ENCODE data around the gene THRA. TPM values are rescaled to one million over a fixed set of nuclear protein-coding genes. Genes with fewer than 3 reads are reported as not detected.
A peak's percentile ranks its signal among the peaks of the same experiment; 100 is the strongest.

Gene THRA
- total RNA-seq, 1 experiment from 2014 or later, result 14.5 TPM

DNA sequence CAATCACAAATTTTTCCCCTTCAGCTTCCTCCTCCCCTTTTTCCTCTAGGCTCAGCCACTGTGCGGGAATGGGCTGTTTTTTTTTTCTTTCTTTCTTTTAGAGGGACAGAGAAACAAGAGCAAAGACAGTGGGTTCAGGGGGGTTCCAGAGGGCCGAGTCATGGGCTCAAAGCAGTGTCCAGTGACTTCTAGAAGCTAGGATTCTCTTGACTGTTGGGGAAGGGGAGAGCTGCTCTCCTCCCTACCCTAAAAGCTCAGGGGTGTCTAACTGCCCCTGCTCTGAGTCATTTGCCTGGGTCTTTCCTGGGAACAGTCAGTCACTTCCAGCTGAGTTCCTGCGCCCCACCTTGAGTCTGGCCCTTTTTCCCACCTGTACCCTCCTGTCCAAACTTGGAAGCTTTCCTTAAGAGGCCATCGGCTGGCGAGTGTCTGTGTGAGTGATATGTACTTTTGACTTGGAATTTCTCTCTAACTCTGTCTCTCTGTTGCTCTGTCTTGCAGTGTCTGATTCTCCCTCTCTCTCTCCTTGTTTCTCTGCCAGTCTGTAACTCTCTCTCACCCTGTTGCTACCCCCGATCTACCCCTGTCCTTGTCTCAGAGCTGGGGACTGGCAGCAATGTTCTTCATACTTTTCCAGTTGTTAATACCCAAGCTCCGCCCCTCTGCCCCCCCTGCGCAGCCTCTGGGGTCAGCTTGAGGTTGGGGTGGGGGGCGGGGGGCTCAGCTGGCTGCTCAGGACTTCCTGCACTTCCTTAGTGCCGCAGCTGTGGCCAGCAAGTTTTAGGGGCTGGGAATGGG, 2.4 kb downstream of the THRA start:
- DNase-seq (ENCODE audit: low spot score), result peak; percentile 41

DNA sequence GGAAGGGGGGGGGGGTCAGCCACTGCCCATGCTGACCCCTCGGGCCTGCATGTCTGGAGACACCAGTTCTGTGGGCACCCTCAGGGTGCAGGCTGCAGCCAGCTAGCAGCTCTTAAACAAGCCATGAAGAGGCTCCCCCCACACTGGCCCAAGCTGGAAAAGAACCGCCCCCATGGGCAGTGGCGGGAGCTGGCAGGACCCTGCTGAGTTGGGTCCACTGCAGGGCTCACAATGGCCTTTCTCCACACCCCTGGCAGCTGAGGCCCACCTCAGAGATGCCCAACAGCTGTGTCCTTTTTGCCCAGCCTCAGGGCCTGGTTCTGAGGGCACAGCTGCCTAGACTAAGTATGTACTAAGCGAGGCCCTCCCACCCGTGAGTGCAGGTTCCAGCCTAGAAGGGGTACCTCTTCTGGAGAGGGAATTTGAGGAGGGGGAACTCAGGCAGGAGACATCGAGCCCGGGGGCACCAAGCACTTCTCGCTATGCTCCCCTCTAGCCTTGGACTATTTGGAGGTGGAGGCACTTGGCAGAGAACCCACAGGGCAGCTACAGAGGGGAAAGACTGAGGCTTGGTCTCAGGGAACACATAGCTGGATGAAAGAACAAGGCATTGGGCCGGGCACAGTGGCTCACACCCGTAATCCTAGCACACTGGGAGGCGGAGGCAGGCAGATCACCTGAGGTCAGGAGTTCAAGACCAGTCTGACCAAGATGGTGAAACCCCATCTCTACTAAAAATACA, 3.2 kb downstream of the THRA start:
- no peak for DNase-seq (ENCODE audit: low spot score)

DNA sequence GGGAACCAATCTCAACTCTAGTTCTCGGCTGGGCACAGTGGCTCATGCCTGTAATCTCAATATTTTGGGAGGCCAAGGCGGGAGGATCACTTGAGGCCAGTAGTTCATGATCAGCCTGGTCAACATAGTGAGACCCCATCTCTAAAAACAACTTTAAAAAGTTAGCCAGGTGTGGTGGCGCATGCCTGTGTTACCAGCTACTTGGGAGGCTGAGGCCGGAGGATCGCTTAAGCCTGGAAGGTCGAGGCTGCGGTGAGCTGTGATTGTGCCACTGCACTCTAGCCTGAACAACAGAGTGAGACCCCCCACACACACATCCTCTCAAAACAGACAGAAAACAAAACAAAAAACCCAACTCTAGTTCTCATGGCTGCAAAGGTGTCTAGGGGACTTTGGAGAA, 4.9 kb downstream of the THRA start:
- no peak for DNase-seq (ENCODE audit: low spot score)

DNA sequence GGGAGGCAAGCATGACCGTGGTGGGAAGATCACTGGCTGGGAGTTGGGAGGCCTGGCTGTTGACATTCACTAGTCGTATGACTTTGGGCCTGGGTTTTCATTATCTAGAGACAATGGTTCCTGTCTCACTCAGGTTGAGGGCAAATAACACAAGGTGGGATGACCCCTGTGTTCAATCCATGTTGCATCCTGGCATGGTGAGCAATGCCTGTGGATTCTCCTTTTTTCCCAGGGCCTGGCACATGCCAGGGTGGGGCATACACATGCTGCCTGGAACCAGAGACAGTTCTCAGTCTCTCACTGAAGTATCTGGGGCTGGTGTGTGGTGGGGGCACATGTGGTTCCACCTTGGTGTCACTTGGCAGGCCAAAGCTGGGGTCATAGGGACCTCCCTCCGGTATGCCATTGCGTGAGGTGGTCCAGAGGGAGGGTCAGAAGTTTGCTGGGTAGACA, 5.4 kb downstream of the THRA start:
- no peak for DNase-seq (ENCODE audit: low spot score)

DNA sequence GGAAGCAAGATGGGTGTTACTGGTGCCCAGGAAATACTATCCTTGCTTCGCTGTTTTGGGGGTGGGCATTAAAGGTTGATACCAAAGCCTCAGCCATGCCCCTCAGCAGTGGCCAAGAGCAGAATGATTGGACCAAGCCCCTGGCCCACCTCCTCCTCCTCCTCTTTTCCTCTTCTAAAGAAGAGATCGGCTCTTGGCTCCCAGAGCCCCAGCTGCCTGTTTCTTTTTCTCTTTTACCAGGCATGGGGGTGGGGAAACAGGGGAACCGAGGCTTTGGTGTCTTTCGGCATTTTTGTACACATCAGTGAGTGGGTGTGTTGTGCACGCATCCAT, 5.8 kb downstream of the THRA start:
- DNase-seq (ENCODE audit: low spot score), result no peak

DNA sequence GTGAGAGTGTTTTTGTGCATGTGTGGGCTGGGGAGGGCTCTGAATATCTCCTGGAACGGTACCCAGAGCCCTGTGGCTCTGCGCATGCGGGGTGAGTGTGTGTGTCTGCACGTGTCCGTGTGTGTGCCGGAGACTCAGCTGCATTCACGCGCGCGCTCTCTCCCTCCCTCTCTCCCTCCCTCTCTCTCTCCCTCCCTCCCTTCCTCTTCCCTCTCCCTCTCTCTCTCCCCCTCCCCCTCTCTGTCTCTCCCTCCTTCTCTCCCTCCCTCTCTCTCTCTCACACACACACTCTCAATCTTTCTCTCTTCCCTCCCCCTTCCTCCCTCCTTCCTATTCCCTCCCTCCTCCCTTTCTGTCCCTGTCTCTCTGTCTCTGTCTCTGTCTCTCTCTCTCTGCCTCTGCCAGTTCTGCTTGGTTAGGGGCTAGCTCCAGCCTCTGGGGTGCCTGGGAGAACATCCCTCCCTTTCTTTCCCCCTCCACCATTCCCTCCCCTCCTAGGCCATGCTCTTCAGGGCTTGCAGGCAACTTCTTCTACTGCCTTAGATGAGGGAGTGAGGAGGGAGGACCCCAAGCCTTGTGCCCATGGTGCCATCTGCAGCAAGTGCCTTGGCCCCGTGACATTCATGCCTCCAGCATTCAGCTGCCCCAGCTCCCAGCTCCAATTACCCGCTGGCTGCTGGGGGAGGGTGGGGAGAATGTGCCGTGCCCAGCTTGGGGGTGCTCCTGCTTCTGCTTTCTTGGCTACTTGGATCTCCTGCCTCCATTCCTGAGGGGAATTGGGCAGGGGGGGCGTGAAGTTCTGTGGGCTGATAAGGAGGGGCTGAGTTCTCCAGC, 6.4 kb downstream of the THRA start:
- DNase-seq (ENCODE audit: low spot score), result peak; percentile 81

DNA sequence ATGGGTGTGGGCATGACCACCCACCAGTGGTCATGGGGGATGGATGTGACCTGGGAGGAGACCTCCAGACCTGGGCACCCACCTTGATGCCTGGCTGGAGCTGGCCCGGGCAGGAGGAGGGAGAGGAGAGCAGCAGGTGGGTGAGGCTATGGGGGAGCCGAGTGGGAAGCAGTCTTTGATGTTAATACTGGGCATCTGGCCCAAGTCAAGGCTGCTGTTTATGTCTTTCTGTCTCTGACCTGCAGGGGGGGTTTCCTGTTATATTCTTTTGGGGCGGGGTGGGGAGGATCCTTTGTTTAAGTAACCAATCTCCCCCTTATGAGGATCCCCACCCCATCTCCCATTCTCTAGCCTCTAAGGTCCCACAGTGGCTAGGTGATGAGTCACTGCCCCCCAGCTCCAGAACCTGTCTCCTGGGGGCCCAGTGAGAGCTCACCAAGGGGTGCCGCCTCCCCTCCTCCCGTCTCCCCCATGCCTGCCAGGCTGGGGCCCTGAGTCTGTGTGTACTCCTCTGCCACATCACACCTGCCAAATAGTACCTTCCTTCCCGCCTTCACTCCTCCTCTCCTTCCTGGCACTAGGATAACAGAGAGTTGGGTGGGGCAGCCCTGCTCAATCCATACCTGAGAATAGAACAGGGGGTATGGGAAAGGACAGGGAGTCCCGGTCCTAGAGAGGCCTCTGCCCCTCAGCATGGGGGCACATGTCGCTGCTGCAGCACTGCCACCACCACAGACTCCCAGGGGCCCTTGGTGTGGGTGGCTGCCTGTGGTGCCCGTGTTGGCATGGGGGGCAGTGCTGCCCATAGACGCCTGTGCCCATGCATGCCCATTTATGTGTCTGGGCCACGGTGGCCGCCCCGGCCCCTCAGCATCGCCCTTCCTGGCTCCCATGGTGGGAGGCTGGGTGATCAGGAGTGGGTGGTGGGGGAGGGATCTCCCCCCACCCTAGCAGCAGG, 7.3 kb downstream of the THRA start:
- DNase-seq (ENCODE audit: low spot score), result peak; percentile 78

DNA sequence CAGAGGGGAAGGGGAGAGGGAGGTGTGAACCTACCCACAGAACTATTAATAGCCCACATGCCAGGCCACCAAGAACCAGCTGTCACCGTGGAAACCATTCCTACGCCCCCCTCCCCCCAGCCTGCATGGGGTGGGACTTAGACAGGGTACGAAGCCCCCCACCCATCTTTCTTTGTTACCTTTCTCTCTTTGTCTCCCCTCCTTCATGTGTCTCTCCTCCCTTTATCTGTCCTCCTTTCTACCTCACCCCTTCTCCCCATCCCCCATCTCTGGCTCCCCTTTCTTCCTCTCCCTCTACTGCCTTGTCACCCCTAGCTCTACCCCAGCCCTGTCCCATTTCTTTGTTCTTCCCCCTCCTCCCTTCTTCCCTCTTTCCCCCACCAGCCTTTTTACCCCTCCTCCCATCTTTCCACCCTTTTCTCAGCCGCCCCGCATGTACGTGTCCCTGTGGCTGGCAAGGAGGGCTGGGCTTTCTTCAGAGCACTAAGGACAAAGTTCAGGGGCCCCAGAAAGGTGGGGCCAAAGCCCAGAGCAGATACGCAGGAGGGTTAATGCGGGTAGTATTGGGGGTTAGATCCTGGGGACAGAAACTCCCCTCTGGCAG, 8.0 kb downstream of the THRA start:
- no peak for DNase-seq (ENCODE audit: low spot score)

DNA sequence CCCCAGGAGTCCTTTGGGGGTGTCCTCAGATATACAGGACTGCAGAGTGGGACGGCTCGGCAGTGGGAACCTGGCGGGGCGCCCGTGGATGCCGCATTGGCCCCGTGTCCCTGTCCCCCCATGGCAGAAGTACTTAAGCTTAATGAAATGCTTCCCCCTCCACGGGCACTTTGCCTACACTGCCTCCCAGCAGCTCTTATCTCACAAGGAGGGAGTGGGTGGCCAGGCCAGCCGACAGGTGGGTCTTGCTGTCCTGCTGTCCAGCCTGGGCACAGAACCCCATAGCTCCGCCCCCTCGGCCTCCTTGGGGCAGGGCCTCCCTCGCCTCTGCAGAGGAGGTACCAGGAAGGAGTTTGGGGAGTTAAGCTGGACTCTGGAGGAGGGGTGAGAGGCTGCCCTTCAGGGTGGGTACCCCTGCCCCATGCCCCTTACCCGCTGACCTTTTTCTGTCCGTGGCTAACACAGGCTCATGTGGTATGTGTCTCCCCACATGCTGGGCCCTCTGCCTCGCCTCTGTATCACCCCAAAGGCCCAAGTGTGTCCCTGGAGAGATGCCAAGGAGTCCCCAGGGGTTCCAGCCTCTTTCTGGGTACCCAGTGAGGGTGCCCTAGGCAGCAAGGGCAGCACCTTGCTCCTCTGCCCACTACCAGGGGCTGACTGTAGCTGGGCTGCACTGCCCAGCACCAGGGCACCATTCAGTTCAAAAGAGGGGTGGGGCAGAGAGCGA, 8.7 kb downstream of the THRA start:
- DNase-seq (ENCODE audit: low spot score), result no peak

DNA sequence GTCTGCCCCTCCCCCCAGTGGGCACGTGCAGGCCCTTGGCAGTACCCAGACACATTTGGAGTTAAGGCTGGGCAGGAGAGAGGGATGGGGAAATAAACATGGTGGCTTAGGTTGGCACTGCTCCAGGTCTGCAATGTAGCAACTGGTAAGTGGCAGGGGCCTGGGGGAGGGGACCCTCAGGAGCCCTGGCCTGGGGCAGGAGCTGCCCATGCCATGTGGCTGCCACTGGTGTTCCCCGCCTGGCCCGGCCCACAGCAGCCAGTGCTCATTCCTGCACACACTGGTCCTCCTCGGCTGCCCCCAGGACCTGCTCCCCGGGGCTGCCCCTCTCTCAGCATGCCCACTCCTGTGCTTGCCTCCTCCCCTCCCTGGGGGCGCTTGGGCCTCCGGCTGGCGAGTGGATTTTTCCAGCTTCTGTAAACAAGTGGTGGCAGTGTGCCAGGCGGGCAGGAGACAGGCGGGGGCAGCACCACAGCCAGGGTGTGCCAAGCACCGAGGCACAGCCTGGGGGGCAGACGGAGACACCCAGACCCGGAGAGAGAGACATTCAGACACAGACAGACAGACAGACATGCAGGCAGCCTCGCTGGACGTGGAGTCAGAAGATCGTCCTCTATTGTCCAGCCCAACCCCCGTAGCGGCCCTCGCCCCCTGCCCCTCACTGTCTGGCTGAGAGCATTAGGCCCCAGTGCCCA, 9.4 kb downstream of the THRA start:
- peak; percentile 66 for DNase-seq (ENCODE audit: low spot score)

DNA sequence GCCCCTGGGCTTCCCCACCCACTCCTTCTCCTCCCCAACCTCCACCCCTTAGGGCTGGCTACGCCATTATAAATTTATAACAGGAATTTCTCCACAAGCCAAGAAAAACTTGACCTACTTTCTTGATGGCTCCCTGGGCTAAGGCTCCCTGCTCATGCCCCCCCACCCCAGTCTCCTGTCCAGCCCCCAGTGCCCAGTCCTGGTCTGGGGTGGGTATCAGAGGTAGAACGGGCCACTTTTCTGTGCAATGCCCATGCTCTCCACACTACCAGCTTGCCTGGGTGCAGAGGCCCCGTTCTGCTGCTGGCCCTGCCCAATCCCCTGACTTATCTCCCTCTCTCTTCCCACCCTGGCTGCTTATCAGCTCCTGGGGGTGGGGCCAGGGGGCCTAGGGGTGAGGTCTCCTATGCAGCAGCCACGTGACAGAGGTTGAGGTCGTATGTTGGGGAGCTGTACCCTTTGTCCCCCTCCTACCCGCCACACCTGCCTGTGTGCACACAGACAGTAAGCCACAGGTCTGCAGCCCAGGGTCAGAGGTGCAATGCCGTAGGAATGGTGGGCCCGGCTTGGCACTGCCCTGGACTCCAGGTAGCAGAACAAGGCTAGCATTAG, 10.1 kb downstream of the THRA start:
- DNase-seq (ENCODE audit: low spot score), result no peak

DNA sequence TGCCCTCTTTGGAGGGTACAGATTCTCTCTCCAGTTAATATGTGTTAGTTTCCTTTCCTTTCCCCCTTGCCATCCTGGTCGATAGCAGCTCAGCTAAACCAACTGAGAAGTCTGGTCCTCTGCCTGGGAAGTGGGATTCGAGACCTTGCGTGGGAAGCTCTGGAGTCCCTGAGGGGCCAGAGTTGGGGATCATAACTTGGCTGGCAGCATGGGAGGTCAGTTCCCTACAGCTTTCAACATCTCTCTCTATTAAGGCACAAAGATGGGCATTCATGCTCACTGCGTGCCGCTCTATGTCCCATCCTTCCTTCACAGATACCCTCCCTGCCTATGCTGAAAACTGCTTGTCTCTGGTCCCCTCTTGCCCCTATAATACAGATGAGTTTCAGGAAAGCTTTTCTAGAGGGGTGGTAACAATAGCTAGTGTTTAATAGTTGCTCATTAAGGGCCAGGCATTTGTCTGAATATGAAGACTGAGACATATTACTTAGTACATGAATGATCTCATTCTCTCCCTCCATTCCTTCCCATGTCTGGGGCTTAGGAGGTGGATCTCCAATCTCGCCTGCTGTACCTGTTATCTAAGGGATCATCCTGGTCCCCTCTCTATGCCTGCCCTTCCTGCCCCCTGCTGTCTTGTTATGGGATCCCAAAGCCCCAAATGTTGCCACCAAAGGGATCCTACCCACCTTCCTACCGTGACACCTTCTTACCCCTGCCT, 10.8 kb downstream of the THRA start:
- DNase-seq (ENCODE audit: low spot score), result no peak

DNA sequence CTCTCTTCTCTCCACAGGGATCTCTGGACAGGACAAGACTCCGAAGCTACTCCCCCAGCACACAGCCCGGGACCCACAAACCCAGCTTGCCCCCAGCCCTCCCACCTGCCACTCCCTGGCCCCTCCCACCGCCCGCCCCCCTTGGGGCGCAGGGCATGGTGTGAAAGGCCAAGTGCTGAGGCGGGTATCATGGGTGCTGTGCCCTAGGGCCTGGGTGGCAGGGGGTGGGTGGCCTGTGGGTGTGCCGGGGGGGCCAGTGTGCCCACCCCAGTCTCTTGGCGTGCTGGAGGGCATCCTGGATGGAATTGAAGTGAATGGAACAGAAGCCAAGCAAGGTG, 11.4 kb downstream of the THRA start:
- DNase-seq (ENCODE audit: low spot score), result no peak

DNA sequence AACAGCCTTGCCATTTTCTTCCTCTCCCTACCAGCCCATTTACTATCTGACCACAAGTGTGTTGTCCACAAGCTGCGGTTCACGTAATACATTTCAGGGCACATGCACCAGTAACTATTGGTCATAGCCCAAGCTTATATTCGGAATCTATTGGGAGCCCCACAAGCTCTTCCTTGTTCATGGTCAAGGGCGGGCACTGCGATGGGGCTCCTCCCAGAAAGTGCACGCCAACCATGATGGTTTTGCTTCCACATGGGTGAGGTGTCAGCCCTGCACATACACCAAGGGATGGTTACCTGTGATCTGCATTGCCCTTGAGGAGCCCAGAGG, 12.1 kb downstream of the THRA start:
- DNase-seq (ENCODE audit: low spot score), result no peak

DNA sequence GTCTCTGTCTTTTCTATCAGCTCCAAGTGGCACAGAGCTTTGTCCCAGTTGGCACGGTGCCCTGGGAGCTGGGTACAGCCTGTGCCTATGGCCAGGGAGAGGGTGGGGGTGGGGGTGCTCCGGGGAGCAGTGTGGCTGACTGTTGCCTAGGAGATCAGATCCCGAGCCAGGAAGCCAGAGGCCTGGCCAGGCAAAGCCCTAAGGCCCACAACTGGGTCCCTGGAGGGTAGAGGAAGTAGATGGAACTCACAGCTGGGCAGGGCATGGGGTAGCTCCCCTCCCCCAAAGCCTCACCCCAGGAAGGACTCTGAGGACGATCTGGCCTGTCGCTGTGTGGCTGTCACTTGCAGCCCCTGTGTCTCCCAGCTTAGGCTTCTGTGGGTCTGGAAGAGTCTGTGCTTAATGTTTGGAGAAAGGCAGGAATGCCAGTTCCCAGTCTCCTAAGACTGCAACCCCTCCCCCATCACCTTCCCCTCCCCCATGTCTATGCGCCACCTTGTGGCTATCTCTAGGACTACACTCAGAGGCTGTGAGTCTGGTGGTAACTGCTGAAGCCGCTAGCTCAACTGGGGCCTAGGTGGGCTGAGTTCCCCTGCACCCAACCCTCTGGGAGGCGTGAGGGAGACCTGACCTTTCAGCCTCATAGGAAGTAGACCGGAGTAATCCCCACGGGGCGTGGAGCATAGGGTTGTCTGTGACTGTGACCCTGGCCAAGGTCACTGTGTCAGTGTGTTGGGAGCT, 12.6 kb downstream of the THRA start:
- DNase-seq (ENCODE audit: low spot score), result no peak

DNA sequence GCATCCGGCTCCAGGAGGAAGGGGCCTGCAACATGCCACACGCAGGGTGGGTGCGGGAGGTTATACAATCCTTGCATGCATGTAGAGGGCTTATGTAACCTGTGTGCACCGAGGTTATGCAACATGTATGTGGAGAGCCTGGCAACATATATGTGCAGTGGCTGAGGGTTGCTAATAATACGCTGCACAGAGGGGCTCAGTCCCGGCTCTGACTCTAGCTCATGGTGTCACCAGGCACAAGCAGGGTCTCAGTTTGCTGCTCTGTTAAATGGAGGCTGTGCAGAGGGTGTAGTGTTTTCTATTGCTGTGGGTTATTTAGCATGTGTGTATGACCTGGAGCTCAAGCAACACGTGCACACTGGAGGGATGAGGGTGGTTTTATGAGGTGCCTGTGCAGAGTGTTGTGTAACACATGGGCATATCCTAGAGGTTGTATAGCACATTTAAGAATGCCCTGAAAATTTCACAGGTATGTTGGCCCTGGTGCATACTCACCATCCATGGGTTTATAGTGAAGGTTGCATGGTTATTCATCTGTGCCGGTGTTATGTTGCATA, 13.3 kb downstream of the THRA start:
- no peak for DNase-seq (ENCODE audit: low spot score)

DNA sequence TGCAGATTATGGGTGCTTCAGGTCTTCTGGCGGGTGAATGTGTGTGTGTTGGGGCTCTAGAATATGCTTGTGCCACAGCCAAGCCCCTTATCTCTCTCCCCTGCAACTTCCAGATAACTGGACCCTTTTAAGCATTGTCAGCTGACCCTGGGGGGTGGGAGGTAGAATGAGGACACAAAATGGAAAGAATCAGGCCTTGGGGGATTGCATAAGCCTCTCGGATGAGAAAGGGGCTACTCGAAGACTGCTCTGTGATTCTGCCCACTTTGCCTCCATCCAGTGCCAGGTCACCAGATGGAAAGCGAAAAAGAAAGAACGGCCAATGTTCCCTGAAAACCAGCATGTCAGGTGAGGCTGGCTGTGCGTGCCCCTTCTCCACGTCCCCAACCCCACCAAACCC, 13.8 kb downstream of the THRA start:
- DNase-seq (ENCODE audit: low spot score), result no peak

DNA sequence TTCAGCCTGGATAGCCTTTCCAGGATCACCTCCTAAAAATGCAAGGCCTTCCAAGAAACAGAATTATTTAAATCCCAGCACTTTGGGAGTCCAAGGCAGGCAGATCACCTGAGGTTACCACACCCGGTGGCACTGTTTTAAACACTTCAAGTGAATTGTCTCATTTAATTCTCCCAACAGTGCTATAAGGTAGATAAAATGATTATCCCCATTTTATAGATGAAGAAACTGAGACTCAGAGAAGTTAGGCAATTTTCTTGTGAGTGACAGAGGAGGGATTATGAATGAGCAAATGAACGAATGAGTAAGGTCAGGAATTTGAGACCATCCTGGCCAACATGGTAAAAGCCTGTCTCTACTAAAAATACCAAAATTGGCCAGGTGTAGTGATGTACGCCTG, 16.8 kb downstream of the THRA start:
- no peak for DNase-seq (ENCODE audit: low spot score)
